IMR-90 (cell line): ENCODE results near the gene SH3BP5.

ENCODE experiments used
- CEBPB ChIP-seq: IDR thresholded peaks from 2 replicates; pipeline ENCODE4 v1.6.1; 2012; ENCODE audit warnings: low read depth, low read length, improper control_type of control experiment
- MAZ ChIP-seq: IDR thresholded peaks from 2 replicates; pipeline ENCODE4 v1.6.1; 2012; ENCODE audit warnings: low read depth, mild to moderate bottlenecking, low read length, improper control_type of control experiment, moderate library complexity, borderline replicate concordance
- MXI1 ChIP-seq: IDR thresholded peaks from 2 replicates; pipeline ENCODE4 v1.6.1; 2012; ENCODE audit warnings: low read depth, mild to moderate bottlenecking, low read length, moderate library complexity, borderline replicate concordance
- POLR2A ChIP-seq: IDR thresholded peaks from 2 replicates; pipeline ENCODE4 v1.6.1; 2012; ENCODE audit warnings: mild to moderate bottlenecking, low read depth, low read length
- RAD21 ChIP-seq: IDR thresholded peaks from 2 replicates; pipeline ENCODE4 v1.6.1; 2012; ENCODE audit warnings: low read length, improper control_type of control experiment
- RFX5 ChIP-seq: IDR thresholded peaks from 2 replicates; pipeline ENCODE4 v1.8.0; 2012; ENCODE audit warnings: low read depth, mild to moderate bottlenecking, low read length, moderate library complexity
- TF ChIP-seq, protein P1 (sequence below): conservative IDR thresholded peaks from 2 replicates; pipeline ENCODE4 v1.5.1; 2012; ENCODE audit warnings: mild to moderate bottlenecking, low read depth, low read length, improper control_type of control experiment
- TF ChIP-seq, protein P2 (sequence below): fragments of 150-350 bp; IDR thresholded peaks from 2 replicates; pipeline ENCODE4 v1.6.1; 2016; ENCODE audit warnings: low read depth, mild to moderate bottlenecking, low read length, moderate library complexity, borderline replicate concordance

DNA sequence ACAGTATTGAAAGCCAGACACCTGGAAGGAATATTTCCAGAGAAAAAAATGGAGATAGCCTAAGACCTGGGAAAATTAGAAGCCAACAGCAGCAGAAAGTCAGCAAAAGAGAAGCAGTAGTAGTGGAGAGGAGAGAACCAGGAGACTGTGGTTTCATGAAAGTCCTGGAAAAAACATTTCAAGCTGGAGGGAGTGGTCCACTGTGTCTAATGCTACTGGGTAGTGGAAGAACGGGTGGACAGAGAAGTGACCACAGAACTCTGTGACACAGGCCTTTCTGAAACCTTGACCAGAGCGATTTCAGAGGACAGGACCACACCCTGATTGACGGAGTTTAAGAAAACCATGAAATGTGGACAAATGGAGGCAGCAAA is 15.3 kb upstream of the SH3BP5 start:
- TF ChIP-seq, protein P1, sequence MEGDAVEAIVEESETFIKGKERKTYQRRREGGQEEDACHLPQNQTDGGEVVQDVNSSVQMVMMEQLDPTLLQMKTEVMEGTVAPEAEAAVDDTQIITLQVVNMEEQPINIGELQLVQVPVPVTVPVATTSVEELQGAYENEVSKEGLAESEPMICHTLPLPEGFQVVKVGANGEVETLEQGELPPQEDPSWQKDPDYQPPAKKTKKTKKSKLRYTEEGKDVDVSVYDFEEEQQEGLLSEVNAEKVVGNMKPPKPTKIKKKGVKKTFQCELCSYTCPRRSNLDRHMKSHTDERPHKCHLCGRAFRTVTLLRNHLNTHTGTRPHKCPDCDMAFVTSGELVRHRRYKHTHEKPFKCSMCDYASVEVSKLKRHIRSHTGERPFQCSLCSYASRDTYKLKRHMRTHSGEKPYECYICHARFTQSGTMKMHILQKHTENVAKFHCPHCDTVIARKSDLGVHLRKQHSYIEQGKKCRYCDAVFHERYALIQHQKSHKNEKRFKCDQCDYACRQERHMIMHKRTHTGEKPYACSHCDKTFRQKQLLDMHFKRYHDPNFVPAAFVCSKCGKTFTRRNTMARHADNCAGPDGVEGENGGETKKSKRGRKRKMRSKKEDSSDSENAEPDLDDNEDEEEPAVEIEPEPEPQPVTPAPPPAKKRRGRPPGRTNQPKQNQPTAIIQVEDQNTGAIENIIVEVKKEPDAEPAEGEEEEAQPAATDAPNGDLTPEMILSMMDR: no peak
- TF ChIP-seq CEBPB: no peak
- no peak for TF ChIP-seq MAZ
- TF ChIP-seq MXI1: no peak
- TF ChIP-seq RFX5: no peak
- TF ChIP-seq POLR2A: no peak
- TF ChIP-seq RAD21: no peak
- TF ChIP-seq, protein P2, sequence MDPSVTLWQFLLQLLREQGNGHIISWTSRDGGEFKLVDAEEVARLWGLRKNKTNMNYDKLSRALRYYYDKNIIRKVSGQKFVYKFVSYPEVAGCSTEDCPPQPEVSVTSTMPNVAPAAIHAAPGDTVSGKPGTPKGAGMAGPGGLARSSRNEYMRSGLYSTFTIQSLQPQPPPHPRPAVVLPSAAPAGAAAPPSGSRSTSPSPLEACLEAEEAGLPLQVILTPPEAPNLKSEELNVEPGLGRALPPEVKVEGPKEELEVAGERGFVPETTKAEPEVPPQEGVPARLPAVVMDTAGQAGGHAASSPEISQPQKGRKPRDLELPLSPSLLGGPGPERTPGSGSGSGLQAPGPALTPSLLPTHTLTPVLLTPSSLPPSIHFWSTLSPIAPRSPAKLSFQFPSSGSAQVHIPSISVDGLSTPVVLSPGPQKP: no peak
